Right ventricle myocardium superior (tissue), 1 donor: ENCODE measurements around the gene RCCD1. TPM values are rescaled to one million over a fixed set of nuclear protein-coding genes. Genes with fewer than 3 reads are reported as not detected.
A peak's percentile ranks its signal among the peaks of the same experiment; 100 is the strongest.

Source experiments
- ATAC-seq: fragments of 200-7000 bp; cut with Tn5 transposase; one replicate; pipeline ENCODE4 v1.9.1; 2020; ENCODE audit warnings: mild to moderate bottlenecking; ENCODE audit not compliant: poor library complexity
- DNase-seq: peaks from one replicate; pipeline ENCODE4 v3.0.0-alpha.2; 2020
- intact Hi-C: fragments of 100-400 bp; cut with DNase I; formaldehyde crosslinking; loops from one replicate; pipeline ENCODE4 v1.11.2; 2022
- total RNA-seq: library from RNA; stranded (reverse); fragmentation: NEBNext Ultra II Directional; extraction: Animal tissue kit (Norgen Biotek cat#: 25700); gene quantifications from one replicate; pipeline ENCODE4 v1.2.1, GENCODE V29; 2021
- donor health status: DM: no; HTN: yes; CAD: no; lungs with severe emphysema.

RCCD1 gene
- total RNA-seq, 1 donor from 2014 or later: 9.3 TPM

DNA sequence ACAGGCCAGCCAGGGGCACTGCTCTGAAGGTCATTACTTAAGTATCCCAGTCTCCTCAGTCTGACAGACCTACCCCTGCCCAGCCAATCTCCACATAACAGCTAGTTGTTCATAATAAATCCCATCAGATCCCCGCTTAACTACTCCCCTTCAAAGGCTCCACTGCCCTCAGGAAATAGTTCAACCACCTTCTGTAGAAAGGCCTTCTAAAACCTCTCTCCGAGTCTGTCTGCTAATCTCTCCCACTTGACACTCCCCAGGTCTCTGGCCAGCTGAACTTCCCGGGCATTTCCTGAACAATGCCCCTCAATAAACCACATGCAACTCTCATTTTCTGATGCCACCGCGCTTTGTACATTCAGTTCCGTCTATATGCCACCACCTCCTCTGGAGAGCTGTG lies 33.6 kb downstream of the RCCD1 start:
- intact Hi-C loops: no loop called here
- ATAC-seq (no peak), DNase-seq (no peak)

DNA sequence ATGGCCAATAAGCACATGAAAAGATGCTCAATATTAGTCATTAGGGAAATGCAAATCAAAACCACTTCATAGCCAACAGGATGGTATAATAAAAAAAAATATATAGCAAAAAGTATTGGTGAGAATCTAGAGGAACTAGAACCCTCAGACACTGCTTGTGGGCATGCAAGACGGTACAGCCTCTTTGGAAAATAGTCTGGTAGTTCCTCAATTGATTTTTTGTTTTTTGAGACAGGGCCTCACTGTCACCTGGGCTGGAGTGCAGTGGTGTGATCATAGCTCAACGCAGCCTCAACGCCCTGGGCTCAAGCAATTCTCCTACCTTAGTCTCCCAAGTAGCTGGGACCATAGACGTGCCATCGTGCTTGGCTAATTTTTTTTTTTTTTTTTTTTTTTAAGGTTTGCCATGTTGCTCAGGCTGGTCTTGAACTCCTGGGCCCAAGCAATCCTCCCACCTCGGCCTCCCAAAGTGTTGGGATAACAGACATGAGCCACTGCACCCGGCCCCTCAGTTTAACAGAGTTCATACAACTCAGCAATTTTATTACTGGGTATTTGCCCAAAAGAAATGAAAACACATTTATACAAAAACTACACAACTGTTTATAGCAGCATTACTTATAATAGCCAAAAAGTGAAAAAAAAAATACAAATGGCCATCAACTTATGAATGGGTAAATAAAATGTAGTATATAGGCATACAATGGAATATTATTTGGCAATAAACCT lies 34.5 kb downstream of the RCCD1 start:
- intact Hi-C loops: no loop called here
- no peak for ATAC-seq
- DNase-seq: no peak

DNA sequence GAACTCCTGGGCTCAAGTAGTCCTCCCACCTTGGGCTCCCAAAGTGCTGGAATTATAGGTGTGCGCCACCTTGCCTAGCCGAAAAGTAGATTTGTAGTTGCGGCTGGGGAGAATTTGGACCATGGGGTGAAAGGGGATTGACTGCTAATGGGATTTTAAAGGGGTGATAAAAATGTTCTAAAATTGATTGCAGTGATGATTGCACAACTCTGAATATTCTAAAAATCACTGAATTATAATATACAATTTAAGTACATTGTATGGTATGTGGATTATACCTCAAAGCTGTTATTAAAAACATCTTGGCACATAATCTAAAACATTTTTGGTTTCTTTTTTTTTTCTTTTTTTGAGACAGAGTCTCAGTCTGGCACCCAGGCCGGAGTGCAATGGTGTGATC lies 35.8 kb downstream of the RCCD1 start:
- intact Hi-C loops: no loop called here
- ATAC-seq (no peak), DNase-seq (no peak)

DNA sequence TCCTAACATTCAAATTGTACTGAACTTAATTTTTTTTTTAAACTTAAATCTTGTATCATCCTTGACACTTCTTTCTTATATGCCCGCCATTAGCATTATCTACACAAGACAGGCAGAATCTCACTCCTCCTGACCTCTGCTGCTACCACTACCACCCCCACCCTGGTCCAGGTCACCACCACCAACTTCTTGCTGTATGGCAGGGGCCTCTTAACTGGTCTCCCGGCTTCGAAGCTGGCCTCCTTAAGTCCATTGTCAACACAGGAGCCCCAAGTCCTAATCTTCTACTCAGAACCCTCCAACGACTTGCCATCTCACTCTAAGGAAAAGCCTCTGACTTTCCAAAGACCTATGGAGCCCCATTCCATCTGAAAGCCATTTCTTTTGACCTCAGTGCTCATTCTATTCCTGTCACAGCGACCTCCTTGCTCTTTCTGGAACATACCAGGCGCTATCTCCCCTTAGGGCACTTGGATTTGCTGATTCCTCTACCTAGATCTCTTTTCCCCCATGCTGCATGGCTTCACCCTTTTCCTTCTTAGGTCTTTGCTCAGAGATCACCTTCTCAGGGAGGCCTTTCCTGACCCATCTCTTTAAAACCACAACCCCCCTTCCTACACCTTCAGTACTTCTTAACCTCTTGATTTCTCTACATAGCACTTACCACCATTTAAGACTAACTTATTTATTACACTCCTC lies 37.1 kb downstream of the RCCD1 start:
- intact Hi-C loops: no loop called here

DNA sequence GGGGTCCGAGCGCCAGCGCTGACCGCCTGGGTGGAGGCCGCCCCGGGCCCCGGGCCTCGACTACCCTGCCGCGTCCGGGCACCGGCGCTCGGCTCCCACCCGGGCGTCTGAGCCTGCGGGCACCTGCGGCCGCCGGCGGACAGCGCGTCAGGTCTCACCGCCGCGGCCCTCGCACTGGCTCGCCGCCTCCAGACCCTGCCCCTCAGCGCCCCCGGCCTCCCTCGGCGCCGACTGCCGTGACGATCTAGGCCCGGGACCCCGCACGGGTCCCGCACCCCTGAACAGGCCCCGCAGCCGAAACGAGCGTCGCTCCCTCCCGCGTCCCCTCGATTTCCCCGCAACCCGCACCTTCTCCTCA lies 39.4 kb downstream of the RCCD1 start:
- intact Hi-C loops: no loop called here
- DNase-seq: no peak
- ATAC-seq: peak; percentile 36

More for the DNA sequence above, 37.1 kb downstream of the RCCD1 start:
- no peak for DNase-seq
- no peak for ATAC-seq

DNA sequence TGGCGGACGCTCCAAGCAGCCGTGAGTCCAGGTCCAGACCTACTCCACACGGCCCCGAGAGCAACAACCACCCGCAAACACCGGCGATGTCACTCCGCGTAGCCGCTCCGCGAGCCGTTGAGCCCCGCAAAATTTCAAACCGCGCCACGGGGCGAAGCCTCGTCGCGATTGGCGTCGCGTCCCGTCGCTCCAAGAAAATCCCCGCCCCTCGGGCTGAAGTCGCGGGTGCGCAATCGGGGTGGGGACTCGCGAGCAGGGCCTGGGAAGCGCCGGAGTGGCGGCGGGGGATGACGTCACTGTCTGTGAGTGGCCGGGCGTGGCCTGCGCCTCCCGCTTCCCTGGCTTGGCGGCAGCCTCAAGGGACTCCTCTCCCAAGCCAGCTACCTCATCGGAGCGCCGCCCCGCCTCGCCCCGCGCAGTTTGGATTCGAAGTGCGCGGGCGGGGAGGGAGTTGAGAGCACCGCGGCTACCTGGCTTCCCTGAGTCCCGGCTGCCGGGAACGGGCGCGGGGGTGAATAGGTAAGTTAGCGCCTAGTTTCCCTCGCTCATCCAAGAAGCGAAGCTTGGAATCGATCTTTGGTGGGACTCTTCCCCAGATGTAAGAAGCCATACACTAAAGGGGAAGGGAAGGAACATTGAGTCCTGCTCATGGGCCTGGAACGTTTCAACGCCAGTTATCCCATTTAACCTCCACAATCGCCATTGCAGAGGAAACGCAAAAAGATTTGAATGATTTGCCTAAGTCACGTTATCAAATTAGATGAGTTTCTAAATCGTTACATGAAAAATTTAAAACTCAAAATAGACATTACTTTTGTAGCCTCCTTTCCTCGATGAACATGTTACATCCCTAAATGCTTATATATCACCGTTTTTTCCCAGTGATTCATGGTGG lies 40.0 kb downstream of the RCCD1 start, which contains the start of gene PRC1:
Gene PRC1 (minus strand): TSS at position 119 of the 895 bp plus-strand sequence. CDS start 118 bp downstream, at position 1.
- intact Hi-C loops: no loop called here
- DNase-seq (peak; percentile 99), ATAC-seq (peak; percentile 100)

DNA sequence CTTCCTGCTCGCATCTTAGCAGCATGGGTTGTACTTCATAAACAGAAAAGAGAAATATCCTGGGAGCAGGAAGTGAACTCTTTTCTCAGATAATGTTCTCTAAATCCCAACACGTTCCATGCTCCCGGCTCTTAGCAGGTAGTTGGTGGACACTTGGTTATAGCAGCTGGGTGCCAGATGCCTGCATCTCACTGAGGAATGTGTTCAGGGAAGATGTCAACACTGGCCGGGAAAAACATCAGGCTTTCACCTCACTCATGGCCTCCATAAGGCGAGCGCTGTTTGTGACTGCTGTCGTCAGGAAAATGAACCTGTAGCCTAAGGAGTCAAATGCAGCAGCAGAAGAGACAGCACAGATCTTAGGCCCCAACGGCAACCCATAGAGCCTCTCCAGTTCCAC lies 44.1 kb downstream of the RCCD1 start:
- ATAC-seq (no peak), DNase-seq (no peak)
- intact Hi-C loops: no loop called here

DNA sequence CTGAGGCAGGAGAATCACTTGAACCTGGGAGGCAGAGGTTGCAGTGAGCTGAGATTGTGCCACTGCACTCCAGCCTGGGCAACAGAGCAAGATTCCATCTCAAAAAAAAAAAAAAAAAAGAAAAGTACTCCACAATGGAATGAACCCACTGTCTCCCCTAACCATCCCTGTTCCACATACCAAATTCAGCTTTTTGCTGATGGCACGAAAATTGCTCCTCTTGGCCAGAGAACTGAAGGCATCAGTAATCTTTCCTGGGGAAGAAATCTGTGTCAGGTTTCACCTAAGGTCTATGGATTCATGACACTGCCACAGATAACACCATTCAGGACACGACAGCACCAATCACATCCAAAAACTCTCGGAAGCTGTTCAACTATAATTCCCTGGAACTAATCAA lies 46.5 kb downstream of the RCCD1 start:
- intact Hi-C loops: no loop called here
- ATAC-seq (no peak), DNase-seq (no peak)

DNA sequence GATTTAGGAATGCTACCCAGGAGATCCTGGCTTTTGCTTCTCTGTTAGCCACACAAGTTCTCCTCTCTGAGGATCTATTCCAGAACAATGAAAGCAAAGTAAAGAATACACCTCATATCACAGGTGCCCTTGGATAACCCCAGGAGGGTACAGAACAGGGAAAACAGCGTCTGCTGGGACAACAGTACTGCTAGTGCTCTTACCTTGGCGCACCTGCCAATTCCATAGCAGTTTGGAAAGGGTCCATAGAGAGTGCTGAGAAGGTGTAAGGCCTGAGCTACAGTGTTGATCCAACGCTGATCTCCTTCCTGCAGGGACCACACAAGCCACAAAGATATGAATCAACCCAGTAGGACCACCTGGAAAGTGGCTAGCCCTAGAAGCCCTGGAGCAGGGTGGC lies 52.6 kb downstream of the RCCD1 start:
- ATAC-seq: no peak
- intact Hi-C loops: no loop called here
- DNase-seq: no peak

Other genes starting within 250 kb of the RCCD1 start
- gene BLM, start 237.5 kb upstream of the RCCD1 start, total RNA-seq: 37.0 TPM
- gene FURIN, start 86.3 kb upstream of the RCCD1 start, total RNA-seq: 45.0 TPM
- 17.1 TPM for gene FES, start 70.4 kb upstream of the RCCD1 start, total RNA-seq
- gene MAN2A2, start 51.6 kb upstream of the RCCD1 start, total RNA-seq: 130 TPM
- gene HDDC3, start 22.3 kb upstream of the RCCD1 start, total RNA-seq: 15.5 TPM
- gene UNC45A, start 19.6 kb upstream of the RCCD1 start, total RNA-seq: 26.5 TPM
- 3.7 TPM for gene PRC1, start 39.7 kb downstream of the RCCD1 start, total RNA-seq
- gene VPS33B, start 67.7 kb downstream of the RCCD1 start, total RNA-seq: 4.4 TPM
- 4.1 TPM for gene SV2B, start 145.4 kb downstream of the RCCD1 start, total RNA-seq